Skeletal muscle tissue (tissue), 4 donors: ENCODE measurements around the gene FTO. TPM values are rescaled to one million over a fixed set of nuclear protein-coding genes. Genes with fewer than 3 reads are reported as not detected.

Experiments
- H3K27ac ChIP-seq: one replicate; pipeline ENCODE4 v1.7.0; 2013; ENCODE audit warnings: mild to moderate bottlenecking, low read depth, low read length, inconsistent platforms
- H3K27me3 ChIP-seq, 3 donors: one replicate each; pipeline ENCODE4 v1.7.0; 2013; ENCODE audit warnings: low read length in 3 of 3; ENCODE audit not compliant: control insufficient read depth in 3 of 3, insufficient read depth in 3 of 3
- H3K36me3 ChIP-seq, 3 donors: one replicate each; pipeline ENCODE4 v1.7.0; 2013; ENCODE audit warnings: low read length in 3 of 3; ENCODE audit not compliant: control insufficient read depth in 3 of 3, insufficient read depth in 3 of 3
- H3K4me1 ChIP-seq, 3 donors: one replicate each; pipeline ENCODE4 v1.7.0; 2013; ENCODE audit warnings: low read length in 3 of 3, mild to moderate bottlenecking in 3 of 3; ENCODE audit not compliant: control insufficient read depth in 3 of 3, insufficient read depth in 3 of 3
- H3K4me3 ChIP-seq, 3 donors: one replicate each; pipeline ENCODE4 v1.7.0; 2013; ENCODE audit warnings: low read length in 3 of 3
- H3K9ac ChIP-seq, 3 donors: one replicate each; pipeline ENCODE4 v1.7.0; 2013; ENCODE audit warnings: low read length in 3 of 3, mild to moderate bottlenecking in 3 of 3, moderate library complexity in 2 of 3, low read depth in 1 of 3
- H3K9me3 ChIP-seq, 3 donors: one replicate each; pipeline ENCODE4 v1.7.0; 2013; ENCODE audit warnings: low read length in 3 of 3; ENCODE audit not compliant: control insufficient read depth in 3 of 3
- total RNA-seq: library from RNA; depleted of rRNA; stranded (reverse); fragments of >200 nt; gene quantifications from one replicate; pipeline ENCODE4 v1.2.3, GENCODE V29; 2014
- donor health status: Osteomylitis.

The FTO gene
- total RNA-seq, 1 donor from 2014 or later = 37.1 TPM

DNA sequence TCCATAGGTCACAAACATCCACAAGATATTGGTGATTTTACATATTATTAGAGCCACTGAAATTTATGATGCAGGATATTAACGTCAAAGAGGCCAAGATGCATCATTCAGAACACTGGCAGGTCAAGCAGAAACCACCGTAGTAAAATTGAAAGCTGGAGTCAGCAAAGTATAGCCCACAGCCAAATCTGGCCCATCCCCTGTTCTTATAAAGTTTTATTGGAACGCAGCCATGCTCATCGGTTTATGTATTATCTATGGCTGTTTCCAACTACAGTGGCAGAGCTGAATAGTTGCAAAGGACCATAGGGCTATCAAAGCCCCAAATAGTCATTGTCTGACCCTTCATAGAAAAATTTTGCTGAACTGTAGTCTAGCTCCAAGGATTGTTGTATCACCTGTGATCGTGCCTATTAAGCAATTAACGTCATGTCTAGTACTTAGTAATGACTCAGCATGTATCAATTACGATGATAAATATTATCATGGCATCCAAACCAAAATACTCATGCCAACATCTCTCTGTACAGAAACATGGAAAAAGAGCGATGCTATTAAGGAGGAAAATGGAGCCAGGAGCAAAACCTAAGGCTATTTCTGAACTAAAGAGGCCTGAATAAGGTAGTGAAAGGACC lies 417.0 kb downstream of the FTO start:
- Histone ChIP-seq H3K36me3 (no peaks in the 10 kb centered on the region), H3K4me3 (no peak overlapping the region)

DNA sequence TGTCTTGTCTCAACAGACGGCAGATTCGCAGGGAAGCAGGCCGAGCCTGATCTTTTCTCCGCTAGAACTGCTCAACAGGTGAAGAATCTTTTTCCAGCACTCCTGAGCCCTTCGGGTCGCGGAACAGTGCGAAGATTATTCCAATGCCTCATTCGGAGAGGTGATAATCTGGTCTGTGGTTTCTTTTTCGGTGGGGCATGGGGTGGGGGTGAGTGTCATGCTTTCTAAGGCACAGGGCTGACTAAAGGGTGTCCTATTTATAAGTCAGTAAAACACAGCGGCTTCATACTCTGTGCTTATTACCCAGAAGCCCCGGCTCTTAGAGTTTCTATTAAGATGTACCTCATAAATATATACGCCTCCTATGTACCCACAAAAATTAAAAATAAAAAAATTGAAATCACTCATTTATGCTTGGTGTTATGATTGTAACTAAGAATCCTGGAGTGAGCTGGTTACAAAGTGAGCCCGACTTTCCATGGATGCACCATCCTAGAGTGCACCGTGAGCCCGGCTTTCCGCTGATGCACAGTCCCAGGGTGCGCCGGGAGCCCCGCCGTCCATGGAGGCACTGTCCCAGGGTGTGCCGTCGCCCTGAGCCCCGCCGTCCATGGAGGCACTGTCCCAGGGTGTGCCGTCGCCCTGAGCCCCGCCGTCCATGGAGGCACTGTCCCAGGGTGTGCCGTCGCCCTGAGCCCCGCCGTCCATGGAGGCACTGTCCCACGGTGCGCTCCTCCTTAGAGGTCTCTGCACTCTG lies 417.8 kb downstream of the FTO start:
- H3K27ac ChIP-seq = no peak overlapping the region
- no peaks in the 10 kb centered on the region for H3K27me3 ChIP-seq
- no peaks in the 10 kb centered on the region for H3K36me3 ChIP-seq

More for the DNA sequence above, 417.0 kb downstream of the FTO start:
- Histone ChIP-seq H3K4me1 (no peaks in the 10 kb centered on the region), H3K27me3 (no peaks in the 10 kb centered on the region), H3K27ac (no peak overlapping the region), H3K9ac (no peak overlapping the region), H3K9me3 (no peaks in the 10 kb centered on the region)

DNA sequence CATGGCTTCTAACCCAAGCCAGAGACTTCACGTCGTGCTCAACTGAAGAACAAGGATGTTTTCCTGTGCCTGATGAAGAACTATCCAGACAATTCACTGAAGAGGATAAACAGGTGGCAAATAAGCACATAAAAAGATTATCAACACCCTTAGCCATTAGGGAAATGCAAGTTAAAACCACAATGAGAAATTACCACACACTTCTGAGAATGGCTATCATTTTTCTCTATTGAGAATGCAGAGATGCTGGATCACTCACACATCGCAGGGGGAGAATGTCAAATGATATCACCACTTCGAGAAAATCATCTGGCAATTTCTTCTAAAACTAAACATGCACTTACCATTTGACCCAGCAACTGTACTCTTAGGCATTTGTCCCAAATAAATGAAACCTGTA lies 419.8 kb downstream of the FTO start:
- Histone ChIP-seq H3K27me3 (no peaks in the 10 kb centered on the region), H3K9me3 (no peaks in the 10 kb centered on the region), H3K9ac (no peak overlapping the region), H3K4me3 (no peak overlapping the region), H3K36me3 (no peaks in the 10 kb centered on the region), H3K27ac (no peak overlapping the region), H3K4me1 (no peaks in the 10 kb centered on the region)

More for the DNA sequence above, 417.8 kb downstream of the FTO start:
- no peak overlapping the region for H3K9ac ChIP-seq
- no peaks in the 10 kb centered on the region for H3K9me3 ChIP-seq
- H3K4me1 ChIP-seq = no peaks in the 10 kb centered on the region
- H3K4me3 ChIP-seq = no peak overlapping the region

DNA sequence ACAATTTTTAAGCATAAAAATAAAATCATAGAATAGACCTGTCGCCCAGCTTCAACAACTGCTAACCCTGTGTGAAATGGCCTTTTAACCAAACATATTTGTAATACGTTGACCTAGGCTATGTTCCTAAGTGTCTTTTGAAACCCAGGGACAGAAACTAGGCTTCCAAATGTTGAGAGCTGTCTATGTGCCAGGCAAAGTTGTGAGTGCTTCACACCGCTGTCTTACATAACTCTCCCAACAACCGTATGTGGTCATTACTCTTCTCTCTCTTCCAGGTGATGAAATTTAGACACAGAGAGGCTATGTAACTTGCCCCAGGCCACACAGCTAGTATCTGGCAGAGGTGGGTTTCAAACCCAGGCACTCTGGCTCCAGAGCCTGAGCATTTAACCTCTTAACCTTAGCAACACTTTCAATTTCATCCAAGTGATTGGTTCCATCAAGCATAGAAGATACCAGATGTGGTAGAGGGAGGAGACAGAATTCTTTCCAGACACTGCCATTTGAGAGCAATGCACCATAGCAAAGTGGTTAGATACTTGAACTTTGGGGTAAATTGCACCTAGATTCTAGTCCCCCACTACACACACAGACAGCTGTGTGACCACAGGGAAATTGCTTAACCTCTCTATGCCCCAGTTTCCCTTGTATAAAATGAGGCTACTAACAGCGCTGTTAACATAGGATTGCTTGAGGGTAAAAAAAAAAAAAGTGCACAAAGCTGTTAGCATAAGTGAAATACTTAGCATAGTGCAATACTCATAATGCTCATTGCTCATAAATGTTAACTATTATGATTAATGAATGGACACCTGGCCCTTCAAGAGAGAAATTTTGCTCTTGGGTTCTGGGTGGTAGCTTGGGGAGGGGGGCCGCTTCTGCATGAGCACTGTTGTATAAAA lies 422.0 kb downstream of the FTO start:
- no peaks in the 10 kb centered on the region for H3K9me3 ChIP-seq
- no peaks in the 10 kb centered on the region for H3K36me3 ChIP-seq
- no peak overlapping the region for H3K4me3 ChIP-seq
- no peaks in the 10 kb centered on the region for H3K27me3 ChIP-seq
- H3K27ac ChIP-seq = no peak overlapping the region
- no peak overlapping the region for H3K9ac ChIP-seq
- no peaks in the 10 kb centered on the region for H3K4me1 ChIP-seq

DNA sequence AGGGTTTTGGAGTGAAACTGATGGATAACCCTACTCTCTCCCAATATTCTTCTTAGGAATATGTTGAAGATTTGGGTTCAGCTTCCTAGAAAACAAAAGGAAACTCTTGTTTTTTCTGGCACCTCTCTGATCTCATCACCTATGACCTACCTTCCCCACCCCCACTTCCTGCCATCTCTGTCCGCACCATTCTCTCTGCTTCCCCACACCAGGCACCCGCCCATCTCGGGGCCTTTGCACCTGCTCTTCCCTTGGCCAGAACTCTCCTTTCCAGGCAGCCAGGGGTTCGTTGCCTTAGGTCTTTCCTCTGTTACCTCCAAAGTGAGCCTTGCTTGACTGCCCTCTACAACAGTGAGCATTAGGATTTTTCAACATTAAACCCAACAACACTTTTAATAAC lies 423.0 kb downstream of the FTO start:
- Histone ChIP-seq H3K9me3 (no peaks in the 10 kb centered on the region), H3K9ac (no peak overlapping the region), H3K4me3 (no peak overlapping the region), H3K4me1 (no peaks in the 10 kb centered on the region), H3K36me3 (no peaks in the 10 kb centered on the region), H3K27me3 (no peaks in the 10 kb centered on the region), H3K27ac (no peak overlapping the region)

DNA sequence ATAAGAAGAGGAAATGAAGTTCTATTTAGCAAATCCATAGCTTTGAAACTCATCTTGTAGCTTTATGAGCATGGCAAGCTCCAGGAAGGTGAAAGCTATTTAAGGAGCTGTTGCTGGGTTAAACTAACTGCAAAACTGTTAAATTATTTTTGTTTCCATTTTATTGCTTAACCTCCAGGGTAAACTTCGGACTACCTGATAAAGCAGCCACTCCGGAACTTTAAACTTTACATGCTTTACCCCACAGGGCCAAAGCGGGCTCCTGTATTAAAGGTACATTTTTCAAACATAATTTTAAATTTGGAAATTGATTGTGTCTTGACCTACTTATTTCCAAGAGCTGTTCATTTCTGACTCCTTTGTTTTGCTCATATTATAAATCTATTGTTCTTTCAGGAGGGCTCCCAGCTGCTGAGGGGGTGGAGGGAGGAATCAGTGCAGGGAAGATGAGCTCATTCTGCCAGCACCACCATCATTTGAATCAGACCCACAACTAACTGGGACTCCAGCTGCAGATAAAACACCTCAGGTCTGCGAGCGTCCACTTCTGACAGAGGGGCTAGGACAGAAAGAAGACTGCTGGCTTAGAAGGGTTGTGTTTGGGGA lies 424.8 kb downstream of the FTO start:
- H3K27me3 ChIP-seq = no peaks in the 10 kb centered on the region
- no peak overlapping the region for H3K27ac ChIP-seq
- H3K9ac ChIP-seq = no peak overlapping the region
- H3K4me1 ChIP-seq = no peaks in the 10 kb centered on the region
- H3K36me3 ChIP-seq = no peaks in the 10 kb centered on the region
- no peaks in the 10 kb centered on the region for H3K9me3 ChIP-seq
- H3K4me3 ChIP-seq = no peak overlapping the region

DNA sequence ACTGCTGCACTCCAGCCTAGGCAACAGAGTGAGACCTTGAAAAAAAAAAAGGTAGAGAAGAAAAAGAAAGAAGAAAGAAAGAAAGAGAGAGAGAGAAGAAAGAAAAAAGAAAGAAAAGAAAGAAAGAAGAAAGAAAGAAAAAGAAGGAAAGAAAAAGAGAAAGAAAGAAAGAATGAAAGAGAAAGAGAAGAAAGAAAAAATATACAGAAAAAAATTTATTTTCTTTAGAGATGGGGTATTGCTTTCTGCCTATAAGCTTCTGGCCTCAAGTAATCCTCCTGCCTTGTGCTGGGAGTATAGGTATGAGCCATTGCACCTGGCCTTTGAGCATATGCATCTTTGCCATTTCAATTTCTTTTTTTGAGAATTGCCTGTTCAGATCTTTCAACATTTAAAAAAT lies 425.9 kb downstream of the FTO start:
- H3K36me3 ChIP-seq = no peaks in the 10 kb centered on the region
- H3K4me3 ChIP-seq = no peak overlapping the region
- H3K4me1 ChIP-seq = no peaks in the 10 kb centered on the region
- H3K27ac ChIP-seq = no peak overlapping the region
- no peak overlapping the region for H3K9ac ChIP-seq
- no peaks in the 10 kb centered on the region for H3K9me3 ChIP-seq
- H3K27me3 ChIP-seq = no peaks in the 10 kb centered on the region

DNA sequence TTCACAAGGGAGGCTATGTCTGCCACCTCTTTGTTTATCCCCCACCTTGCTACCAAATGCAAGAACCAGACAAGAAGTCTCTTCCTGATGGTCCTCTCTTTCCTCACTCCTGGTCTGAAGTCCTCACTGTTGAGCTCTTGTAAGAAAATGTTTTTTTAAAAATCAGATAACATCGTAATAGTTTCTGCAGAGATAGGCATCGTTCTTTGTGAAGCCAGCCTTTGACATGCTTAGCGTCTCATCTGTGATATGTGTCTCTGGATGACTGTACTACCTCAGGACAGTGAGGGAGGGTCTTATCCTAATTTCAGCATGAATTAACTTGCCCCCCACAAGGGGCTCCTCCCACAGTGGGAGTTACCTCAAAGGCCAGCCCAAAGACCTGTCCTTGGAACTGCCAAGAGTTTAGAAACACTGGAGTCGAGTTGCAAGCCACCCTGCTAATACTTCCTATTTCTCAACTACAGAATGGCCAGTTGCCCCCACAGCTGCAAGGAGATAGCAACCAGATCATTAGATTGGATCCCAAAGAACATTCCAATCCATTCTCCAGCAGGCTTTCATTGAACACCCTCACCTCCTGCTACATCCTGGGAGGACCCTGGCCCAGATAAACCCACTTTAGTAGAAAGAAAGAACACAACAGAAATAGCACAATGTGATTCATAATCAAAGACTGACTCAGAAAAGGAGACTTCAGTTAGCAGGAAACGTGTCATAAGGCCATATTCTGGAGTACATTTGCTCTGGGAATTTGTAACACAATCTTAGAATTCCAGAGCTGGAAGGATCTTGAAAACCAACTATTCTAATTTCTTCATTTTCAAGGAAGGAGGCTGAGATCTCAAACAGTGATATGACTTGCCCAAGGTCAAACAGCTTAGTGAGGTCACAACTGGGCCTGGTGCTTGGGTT lies 431.7 kb downstream of the FTO start:
- Histone ChIP-seq H3K27ac (no peak overlapping the region), H3K9ac (no peak overlapping the region), H3K27me3 (no peaks in the 10 kb centered on the region), H3K4me3 (no peak overlapping the region), H3K4me1 (no peaks in the 10 kb centered on the region), H3K9me3 (no peaks in the 10 kb centered on the region), H3K36me3 (no peaks in the 10 kb centered on the region)

DNA sequence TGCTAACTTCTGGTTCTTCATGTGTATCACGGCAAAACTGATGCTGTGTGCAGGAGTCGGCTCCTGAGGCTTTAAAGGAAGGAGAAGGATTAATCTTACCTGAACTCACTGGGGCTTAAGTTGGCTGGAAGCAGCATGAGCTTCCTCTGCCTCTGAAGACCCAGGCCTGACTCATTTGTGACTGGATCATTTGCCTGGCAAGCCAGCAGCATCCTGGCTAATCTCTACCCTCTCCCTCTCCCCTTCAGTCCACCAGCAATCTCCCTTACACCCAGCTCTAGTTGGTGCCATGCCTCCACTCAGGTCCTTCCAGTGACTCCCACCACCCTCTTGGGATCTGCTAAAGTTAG lies 432.3 kb downstream of the FTO start:
- Histone ChIP-seq H3K27me3 (peaks cover 0 to under 1% (median 0%) of the 10 kb centered on the region in 3 donors), H3K27ac (no peak overlapping the region), H3K9me3 (no peaks in the 10 kb centered on the region), H3K4me1 (no peaks in the 10 kb centered on the region), H3K36me3 (no peaks in the 10 kb centered on the region), H3K9ac (no peak overlapping the region), H3K4me3 (no peak overlapping the region)
